HFF-Myc (cell line): Measurements from ENCODE around the gene RSPH6A.

Experiments
- DNase-seq: peaks from one replicate; pipeline ENCODE4 v3.0.0-alpha.2; 2011; ENCODE audit warnings: low read depth; ENCODE audit errors: extremely low read depth
- H3K4me3 ChIP-seq: replicated peaks from 2 replicates; pipeline ENCODE4 v1.5.1; 2011; ENCODE audit warnings: low read depth, mild to moderate bottlenecking, control low read depth, low read length
- CTCF ChIP-seq: IDR thresholded peaks from 2 replicates; pipeline ENCODE4 v1.5.1; 2012; ENCODE audit warnings: mild to moderate bottlenecking, low read depth, low read length, control low read depth; ENCODE audit errors: missing control alignments

Gene RSPH6A

GRCh38 chr19:45825917-45826893 is 11.1 kb upstream of the RSPH6A start:
- TF ChIP-seq CTCF = no peak
- DNase-seq = no peak
- no peak overlapping the region for H3K4me3 ChIP-seq

GRCh38 chr19:45825263-45825605 is 10.1 kb upstream of the RSPH6A start:
- H3K4me3 ChIP-seq = no peak overlapping the region
- no peak for DNase-seq
- no peak for TF ChIP-seq CTCF

GRCh38 chr19:45824531-45825262 is 9.6 kb upstream of the RSPH6A start:
- no peak for DNase-seq
- TF ChIP-seq CTCF = no peak
- no peak overlapping the region for H3K4me3 ChIP-seq

GRCh38 chr19:45824041-45824471 is 8.9 kb upstream of the RSPH6A start:
- no peak for DNase-seq
- H3K4me3 ChIP-seq = no peak overlapping the region
- TF ChIP-seq CTCF = no peak

- no peak for TF ChIP-seq CTCF
- H3K4me3 ChIP-seq = no peak overlapping the region
- DNase-seq = no peak
Observed at GRCh38 chr19:45823182-45823581, 8.1 kb upstream of the RSPH6A start.

- no peak for TF ChIP-seq CTCF
- no peak overlapping the region for H3K4me3 ChIP-seq
- no peak for DNase-seq
Observed at GRCh38 chr19:45822716-45823115, 7.6 kb upstream of the RSPH6A start.
